Liver (tissue), 9 donors: ENCODE data around the gene PAPOLA. TPM values are rescaled to one million over a fixed set of nuclear protein-coding genes. Genes with fewer than 3 reads are reported as not detected.

ENCODE experiments used
- DNase-seq: peaks from one replicate; pipeline ENCODE4 v3.0.0-alpha.2; 2017; ENCODE audit warnings: low spot score
- H3K27ac ChIP-seq, 2 donors: one replicate each; pipeline ENCODE4 v1.7.0; 2013; ENCODE audit warnings: inconsistent platforms in 2 of 2, low read length in 2 of 2, control low read depth in 1 of 2, low read depth in 1 of 2, mild to moderate bottlenecking in 1 of 2
- H3K27me3 ChIP-seq, 4 donors: one replicate each; pipeline versions ENCODE4 v1.6.1 to v1.7.0; 2013; ENCODE audit warnings: low read length in 3 of 4, inconsistent platforms in 1 of 4, mild to moderate bottlenecking in 1 of 4, moderate library complexity in 1 of 4; ENCODE audit not compliant: control insufficient read depth in 4 of 4, insufficient read depth in 4 of 4
- H3K36me3 ChIP-seq, 4 donors: one replicate each; pipeline versions ENCODE4 v1.6.1 to v1.7.0; 2013; ENCODE audit warnings: low read length in 3 of 4, mild to moderate bottlenecking in 3 of 4, low read depth in 1 of 4, moderate library complexity in 1 of 4; ENCODE audit not compliant: control insufficient read depth in 4 of 4, insufficient read depth in 3 of 4
- H3K4me1 ChIP-seq, 4 donors: one replicate each; pipeline versions ENCODE4 v1.6.1 to v1.7.0; 2013; ENCODE audit warnings: low read length in 3 of 4, mild to moderate bottlenecking in 3 of 4, moderate library complexity in 1 of 4; ENCODE audit not compliant: control insufficient read depth in 4 of 4, insufficient read depth in 4 of 4
- H3K4me3 ChIP-seq, 3 donors: one replicate each; pipeline versions ENCODE4 v1.6.1 to v1.7.0; 2013; ENCODE audit warnings: low read length in 3 of 3, control low read depth in 1 of 3, low read depth in 1 of 3, mild to moderate bottlenecking in 1 of 3
- H3K9ac ChIP-seq, 2 donors: one replicate each; pipeline ENCODE4 v1.7.0; 2013; ENCODE audit warnings: low read length in 2 of 2, mild to moderate bottlenecking in 2 of 2, moderate library complexity in 2 of 2, control low read depth in 1 of 2, low read depth in 1 of 2
- H3K9me3 ChIP-seq, 4 donors: one replicate each; pipeline versions ENCODE4 v1.6.1 to v1.7.0; 2013; ENCODE audit warnings: low read length in 3 of 4; ENCODE audit not compliant: control insufficient read depth in 4 of 4
- ATF3 ChIP-seq: IDR thresholded peaks from 2 replicates; pipeline ENCODE4 v1.6.1; 2016; ENCODE audit warnings: antibody characterized with exemption
- CTCF ChIP-seq: fragments of 150-350 bp; IDR thresholded peaks from 2 replicates; pipeline ENCODE4 v1.5.1; 2017; ENCODE audit warnings: improper control_type of control experiment, low read depth, low read length; ENCODE audit not compliant: missing input control
- EGR1 ChIP-seq, 2 donors: IDR thresholded peaks; 2 replicates each; pipeline ENCODE4 v1.6.1; 2016 to 2018; ENCODE audit warnings: antibody characterized with exemption in 2 of 2, low read depth in 2 of 2
- FOXA1 ChIP-seq: IDR thresholded peaks from 2 replicates; pipeline ENCODE4 v1.6.1; 2016; ENCODE audit warnings: antibody characterized with exemption
- FOXA2 ChIP-seq: IDR thresholded peaks from 2 replicates; pipeline ENCODE4 v1.6.1; 2016; ENCODE audit warnings: antibody characterized with exemption
- GABPA ChIP-seq, 2 donors: IDR thresholded peaks in 1 of 2; conservative IDR thresholded peaks in 1 of 2; 2 replicates each; pipeline ENCODE4 v1.6.1; 2016; ENCODE audit warnings: antibody characterized with exemption in 2 of 2, mild to moderate bottlenecking in 1 of 2, moderate library complexity in 1 of 2
- HNF4A ChIP-seq, 2 donors: conservative IDR thresholded peaks; 2 replicates each; pipeline ENCODE4 v1.6.1; 2016; ENCODE audit warnings: antibody characterized with exemption in 2 of 2, mild to moderate bottlenecking in 2 of 2
- HNF4G ChIP-seq: IDR thresholded peaks from 2 replicates; pipeline ENCODE4 v1.6.1; 2016; ENCODE audit warnings: antibody characterized with exemption
- JUND ChIP-seq, 2 donors: IDR thresholded peaks; 2 replicates each; pipeline ENCODE4 v1.6.1; 2016; ENCODE audit warnings: antibody characterized with exemption in 2 of 2
- MAX ChIP-seq: IDR thresholded peaks from 2 replicates; pipeline ENCODE4 v1.6.1; 2016; ENCODE audit warnings: antibody characterized with exemption
- NR2F2 ChIP-seq: IDR thresholded peaks from 2 replicates; pipeline ENCODE4 v1.6.1; 2016; ENCODE audit warnings: antibody characterized with exemption
- RAD21 ChIP-seq, 2 donors: IDR thresholded peaks; 2 replicates each; pipeline ENCODE4 v1.6.1; 2016; ENCODE audit warnings: antibody characterized with exemption in 2 of 2, mild to moderate bottlenecking in 2 of 2
- REST ChIP-seq: IDR thresholded peaks from 2 replicates; pipeline ENCODE4 v1.6.1; 2016; ENCODE audit warnings: antibody characterized with exemption, mild to moderate bottlenecking
- RXRA ChIP-seq, 2 donors: IDR thresholded peaks; 2 replicates each; pipeline ENCODE4 v1.6.1; 2017 to 2018; ENCODE audit warnings: antibody characterized with exemption in 2 of 2, mild to moderate bottlenecking in 1 of 2
- YY1 ChIP-seq: IDR thresholded peaks from 2 replicates; pipeline ENCODE4 v1.6.1; 2016; ENCODE audit warnings: antibody characterized with exemption, mild to moderate bottlenecking
- ZBTB33 ChIP-seq: IDR thresholded peaks from 2 replicates; pipeline ENCODE4 v1.6.1; 2016; ENCODE audit warnings: antibody characterized with exemption
- WGBS: extraction: QIAGEN DNeasy Blood & Tissue Kit; methylation state at CpG from one replicate; pipeline ENCODE4 v1.1.7; 2013; 5-methylcytosine and 5-hydroxymethylcytosine counted together
- polyA plus RNA-seq, 2 donors: library from polyadenylated mRNA; stranded (reverse) in 1 of 2; unstranded in 1 of 2; fragments of 200-250 nt in 1 of 2; fragments of >200 nt in 1 of 2; fragmentation: Nextera tagmentation in 1 of 2; extraction: Ambion mirVana in 1 of 2; gene quantifications; one replicate each; pipeline versions ENCODE4 v1.2.1 to v1.2.3, GENCODE V29; 2013 to 2015
- total RNA-seq, 2 donors: library from RNA; depleted of rRNA; stranded (reverse); fragments of >200 nt; gene quantifications; one replicate each; pipeline ENCODE4 v1.2.3, GENCODE V29; 2014
- donor health status: healthy.
- donor health status: healthy.
- donor health status: healthy.
- donor health status: healthy.
- donor health status: healthy.

PAPOLA gene
- total and polyA plus RNA-seq, 4 donors, result 29.4 to 107 (median 71.6) TPM

- no peak for TF ChIP-seq CTCF
- peak; percentile 83 for TF ChIP-seq YY1
- TF ChIP-seq FOXA1, result peak; percentile 89
- peak; percentile 98 to 100 for TF ChIP-seq HNF4A (conservative IDR thresholded peaks at IDR 0.05)
- peak; percentile 93 to 94 for TF ChIP-seq JUND (IDR thresholded peaks at IDR 0.05)
- peak; percentile 82 for TF ChIP-seq NR2F2
- TF ChIP-seq EGR1 (IDR thresholded peaks at IDR 0.05; ENCODE audit: low read depth in 2 of 2), result peak; percentile 21 to 58
These were observed 40.0 kb upstream of the PAPOLA start (continued) for GRCh38 chr14:96461950-96462798.

- TF ChIP-seq RXRA (IDR thresholded peaks at IDR 0.05) (no peak), YY1 (no peak), HNF4A (conservative IDR thresholded peaks at IDR 0.05) (no peak), GABPA (IDR thresholded peaks at IDR 0.05 in 1 of 2, conservative IDR thresholded peaks at IDR 0.05 in 1 of 2) (no peak), REST (no peak), RAD21 (IDR thresholded peaks at IDR 0.05) (no peak), CTCF (no peak), FOXA2 (no peak), FOXA1 (no peak), MAX (no peak), NR2F2 (no peak), ZBTB33 (no peak), ATF3 (no peak), HNF4G (no peak), JUND (IDR thresholded peaks at IDR 0.05) (no peak)
- Histone ChIP-seq H3K9me3 (no peaks in the 10 kb centered on the region), H3K4me1 (peaks cover 7 to 28% (median 23%) of the 10 kb centered on the region in 4 donors), H3K4me3 (no peak overlapping the region), H3K27ac (no peak overlapping the region), H3K9ac (no peak overlapping the region), H3K36me3 (no peaks in the 10 kb centered on the region), H3K27me3 (no peaks in the 10 kb centered on the region)
- DNase-seq, result no peak
- 92% methylated on average over 7 of the region's 7 CpGs for WGBS
These were observed 38.0 kb upstream of the PAPOLA start for GRCh38 chr14:96464136-96464535.
